CD4-positive, alpha-beta T cell treated with Interleukin-12 subunit alpha and Interleukin-12 subunit beta, for 1 hour (primary cell): Measurements from ENCODE around the gene MRPS7.

Experiments used
- DNase-seq: peaks from one replicate; pipeline ENCODE4 v3.0.0-alpha.2; 2020

Gene MRPS7

GRCh38 chr17:75315541-75316243 lies 54.0 kb downstream of the MRPS7 start:
- no peak for DNase-seq
